Hepatocyte (in vitro differentiated cells): ENCODE measurements around the gene USP24.

Experiments
- CTCF ChIP-seq: fragments of 200-600 bp; sonication (generic); IDR thresholded peaks from 2 replicates; pipeline ENCODE4 v1.5.1; 2016; ENCODE audit warnings: antibody characterized with exemption, mild to moderate bottlenecking; ENCODE audit not compliant: poor library complexity
- EZH2 ChIP-seq: fragments of 200-600 bp; sonication (generic); IDR thresholded peaks from 2 replicates; pipeline ENCODE4 v1.6.1; 2016; ENCODE audit warnings: antibody characterized with exemption, mild to moderate bottlenecking, borderline replicate concordance

GRCh38 chr1:55156093-55156492 lies 59.1 kb downstream of the USP24 start:
- TF ChIP-seq CTCF (no peak), EZH2 (no peak)
